ENCODE results near the gene GCC2.
"Not testable (repeated sequence)": the region's sequence is repeated elsewhere in the genome, so short reads cannot be mapped to it uniquely, and the experiment has no call there.

Gene GCC2

DNA sequence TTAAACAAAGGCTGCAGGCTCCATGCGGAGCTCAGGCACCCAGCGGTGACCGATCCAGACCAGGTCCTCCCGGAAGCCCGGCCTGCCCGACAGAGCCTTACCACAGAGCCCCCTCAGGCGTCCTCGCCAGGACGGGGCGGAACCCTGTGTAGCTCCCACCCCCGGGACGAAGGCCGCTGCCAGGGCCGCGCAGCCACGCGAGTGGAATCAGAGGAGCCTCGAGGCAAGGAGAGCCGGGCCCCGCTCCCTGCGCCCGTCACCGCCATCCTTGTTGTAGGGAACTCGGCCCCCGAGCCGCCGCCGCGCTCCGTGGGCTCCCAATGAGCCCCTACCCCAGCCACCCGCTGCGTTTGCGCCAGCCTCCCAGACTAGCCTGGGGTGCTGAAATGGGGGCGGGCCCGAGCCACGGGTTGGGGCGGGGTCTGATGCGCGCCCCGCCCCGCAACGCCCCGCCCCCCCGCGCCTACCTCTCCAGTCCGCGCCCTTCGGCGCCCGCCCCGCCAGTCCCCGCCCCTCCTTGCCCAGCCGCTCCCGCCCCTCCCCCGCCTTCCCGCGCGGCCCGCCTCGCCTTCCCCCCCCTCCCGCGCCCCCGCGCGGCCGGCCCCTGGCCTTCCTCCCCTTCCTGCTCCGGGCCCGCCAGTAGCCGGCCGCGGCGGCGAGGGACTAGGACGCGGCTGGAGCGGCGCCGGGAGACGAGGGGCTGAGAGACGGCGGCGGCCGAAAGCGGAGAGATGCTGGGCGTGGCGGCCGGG is 85.0 kb downstream of the GCC2 start, which contains the start of gene LIMS1:
LIMS1 (plus strand) TSS at position 639 of the 752 bp plus-strand sequence; CDS start at position 732, 93 bp downstream.
- DNase-seq = peak; percentile 98

DNA sequence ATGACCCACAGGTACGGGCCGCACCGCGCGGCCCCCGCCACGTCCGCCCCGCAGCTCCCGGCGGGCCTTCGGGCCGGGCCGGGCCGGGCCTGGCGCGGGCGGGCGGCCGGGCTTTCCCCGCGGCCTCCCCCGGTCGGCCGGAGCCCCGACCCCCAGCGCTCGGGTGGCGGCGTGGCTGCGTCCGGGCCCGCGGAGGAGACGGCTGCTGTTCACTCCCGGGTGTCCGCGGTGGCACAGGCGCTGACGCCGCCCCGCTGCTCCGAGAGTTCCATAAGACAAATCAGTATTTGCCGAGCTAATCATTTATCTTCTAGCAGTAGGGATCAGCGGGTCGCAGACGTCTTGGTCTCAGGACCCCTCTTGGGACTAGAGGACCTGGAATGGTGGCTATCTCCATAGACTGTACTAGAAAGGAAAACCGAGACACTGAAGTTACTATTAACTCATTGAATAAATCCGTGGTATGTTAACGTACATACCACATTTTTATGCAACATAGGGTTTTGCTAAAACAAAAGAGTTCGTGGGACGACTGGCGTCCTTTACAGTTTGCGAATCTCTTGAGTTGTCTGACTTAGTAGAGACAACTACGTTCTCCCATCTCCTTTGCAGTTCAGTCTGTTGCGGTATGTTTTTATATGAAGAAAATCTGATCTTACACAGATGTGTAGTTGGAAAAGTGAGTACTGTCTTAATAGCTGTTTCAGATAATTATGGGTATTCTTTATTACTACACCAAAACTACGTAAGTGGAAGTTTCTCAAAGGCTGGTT is 85.8 kb downstream of the GCC2 start:
- peak; percentile 82 for DNase-seq

DNA sequence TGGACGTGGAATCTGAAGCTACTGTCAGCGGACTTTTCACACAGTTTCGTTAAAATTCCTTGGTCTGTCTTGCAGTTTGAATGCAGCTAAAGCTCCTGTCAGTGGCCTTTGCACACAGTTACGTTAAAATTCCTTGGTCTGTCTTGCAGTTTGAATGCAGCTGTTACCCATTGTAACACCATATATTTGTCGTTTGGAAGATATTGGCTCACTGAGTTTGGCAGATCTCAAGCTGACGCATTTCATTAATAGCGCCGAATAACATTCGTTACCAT is 86.3 kb downstream of the GCC2 start:
- no peak for DNase-seq

DNA sequence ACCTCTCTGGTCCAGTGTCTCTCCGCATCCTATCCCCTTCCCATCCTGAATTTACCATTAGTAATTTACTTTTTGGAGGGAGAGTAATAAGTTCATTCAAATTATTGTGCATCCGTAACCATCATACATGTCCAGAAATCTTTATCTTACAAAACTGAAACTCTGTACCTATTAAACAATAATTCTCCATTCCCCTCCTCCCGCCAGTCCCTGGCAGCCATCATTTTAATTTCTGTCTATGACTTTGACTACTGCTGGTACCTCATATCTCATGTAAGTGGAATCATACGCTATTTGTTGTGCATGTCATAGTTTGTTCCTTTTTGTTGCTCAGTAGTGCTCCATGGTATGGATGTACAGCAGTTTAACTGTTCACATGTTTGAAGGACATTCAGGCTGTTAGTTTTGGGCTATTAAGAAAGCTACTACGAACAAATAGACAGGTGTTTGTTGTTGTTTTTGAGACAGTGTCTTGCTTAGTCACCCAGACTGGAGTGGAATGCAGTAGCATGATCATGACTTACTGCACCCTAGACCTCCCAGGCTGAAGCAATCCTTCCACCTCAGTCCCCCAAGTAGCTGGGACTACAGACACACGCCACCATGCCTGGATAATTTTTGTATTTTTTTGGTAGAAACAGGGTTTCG is 87.3 kb downstream of the GCC2 start:
- peak; percentile 11 for DNase-seq

DNA sequence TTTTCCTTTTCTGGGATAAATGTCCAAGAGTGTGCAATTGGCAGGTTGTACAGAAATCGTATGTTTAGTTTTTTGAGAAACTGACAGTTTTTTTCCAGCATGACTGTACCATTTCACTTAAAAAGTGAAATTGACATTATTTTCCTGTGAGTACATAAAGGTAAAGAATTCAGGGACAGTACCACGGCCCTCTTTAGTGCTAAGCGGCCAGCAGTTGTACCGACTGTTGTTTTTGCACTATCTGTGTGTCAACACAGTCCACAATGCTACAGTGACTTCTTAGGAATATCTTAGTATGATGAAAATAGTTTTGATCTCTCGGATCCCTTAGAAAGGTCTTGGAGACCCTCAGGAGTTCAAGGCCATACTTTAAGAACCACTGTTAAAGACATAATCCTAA is 87.9 kb downstream of the GCC2 start:
- DNase-seq = no peak

DNA sequence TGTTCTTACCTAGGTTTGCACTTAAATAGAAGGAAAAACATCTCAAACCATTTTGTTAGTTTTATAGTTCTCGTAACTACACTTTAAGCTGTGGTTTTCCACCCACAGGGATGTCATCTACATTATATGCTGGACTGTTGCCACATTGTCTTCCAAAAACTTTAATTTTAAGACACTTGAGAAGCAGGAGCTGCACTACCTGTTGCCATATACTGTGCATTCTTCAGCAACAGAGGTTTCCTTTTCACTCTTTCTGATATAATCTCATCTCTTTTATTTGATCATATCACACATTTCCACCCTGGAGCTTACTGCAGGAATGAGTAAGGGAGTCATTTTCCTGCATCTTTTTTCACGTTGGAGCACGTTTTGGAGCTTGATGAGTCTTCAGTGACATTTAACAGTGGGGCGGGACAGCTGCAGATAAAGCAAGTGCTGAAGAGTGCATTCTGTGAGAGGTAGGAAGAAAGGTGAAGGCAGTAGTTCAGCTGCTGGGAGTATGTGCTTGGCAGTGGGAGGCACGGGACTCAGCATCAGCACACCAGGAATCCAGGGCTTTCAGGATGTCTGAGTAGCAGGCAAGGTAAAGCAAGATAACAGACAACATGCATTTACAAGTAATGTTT is 89.1 kb downstream of the GCC2 start:
- DNase-seq = no peak

DNA sequence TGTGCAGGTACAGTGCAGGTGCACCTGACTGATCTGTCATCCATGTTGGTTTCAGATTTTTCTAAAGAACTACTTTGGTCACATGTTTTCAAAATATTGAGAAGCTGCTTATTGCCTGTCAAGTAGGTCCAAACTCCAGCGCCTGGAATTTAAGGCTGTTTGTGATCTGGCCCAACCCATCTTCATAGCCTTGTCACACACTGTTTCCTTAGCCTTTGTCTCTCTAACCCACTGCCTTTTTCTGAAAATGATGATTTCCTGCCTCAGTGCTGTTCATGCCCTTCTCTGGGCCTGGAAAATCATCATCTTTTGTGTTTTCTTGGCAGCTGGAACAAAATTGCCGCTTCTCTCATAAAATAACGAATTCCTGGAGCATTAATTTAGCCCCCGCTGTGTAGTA is 92.4 kb downstream of the GCC2 start:
- DNase-seq = no peak

DNA sequence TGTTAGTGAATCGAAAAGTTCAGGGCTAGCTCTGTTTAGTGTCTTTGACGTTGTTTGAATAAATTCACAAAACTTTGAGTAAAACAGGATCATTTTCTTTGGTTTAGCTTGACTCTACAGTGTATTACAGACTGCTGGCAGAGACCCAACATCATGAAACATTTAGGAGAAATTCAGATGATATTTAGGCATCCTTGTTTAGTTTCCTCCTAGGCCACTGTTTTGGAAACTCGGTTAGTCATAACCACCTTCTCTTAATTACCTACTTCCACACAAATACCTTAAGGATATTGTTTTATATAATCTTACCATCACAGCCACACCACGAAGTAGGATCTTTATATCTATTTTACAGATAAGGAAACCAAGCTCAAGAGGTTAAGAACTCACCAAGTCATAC is 93.1 kb downstream of the GCC2 start:
- DNase-seq = no peak

DNA sequence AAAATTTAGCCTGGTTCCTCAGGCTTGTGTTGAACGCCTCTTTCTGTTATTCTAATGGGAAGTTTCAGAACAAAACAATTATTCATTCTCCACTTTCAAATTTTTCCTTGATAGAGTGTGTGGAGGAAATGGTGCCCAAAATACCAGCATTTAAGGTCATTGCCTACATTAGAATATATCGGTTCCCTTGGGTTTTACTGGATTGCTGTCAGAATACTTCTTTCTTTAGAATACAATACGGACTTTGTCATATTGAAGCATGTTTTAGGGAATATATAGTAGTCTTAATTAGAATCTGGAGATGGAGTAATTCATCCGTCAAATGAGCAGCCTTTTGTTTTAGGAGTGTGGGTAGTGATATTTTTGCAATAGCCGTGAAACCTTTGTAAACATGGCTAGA is 98.6 kb downstream of the GCC2 start:
- no peak for DNase-seq

DNA sequence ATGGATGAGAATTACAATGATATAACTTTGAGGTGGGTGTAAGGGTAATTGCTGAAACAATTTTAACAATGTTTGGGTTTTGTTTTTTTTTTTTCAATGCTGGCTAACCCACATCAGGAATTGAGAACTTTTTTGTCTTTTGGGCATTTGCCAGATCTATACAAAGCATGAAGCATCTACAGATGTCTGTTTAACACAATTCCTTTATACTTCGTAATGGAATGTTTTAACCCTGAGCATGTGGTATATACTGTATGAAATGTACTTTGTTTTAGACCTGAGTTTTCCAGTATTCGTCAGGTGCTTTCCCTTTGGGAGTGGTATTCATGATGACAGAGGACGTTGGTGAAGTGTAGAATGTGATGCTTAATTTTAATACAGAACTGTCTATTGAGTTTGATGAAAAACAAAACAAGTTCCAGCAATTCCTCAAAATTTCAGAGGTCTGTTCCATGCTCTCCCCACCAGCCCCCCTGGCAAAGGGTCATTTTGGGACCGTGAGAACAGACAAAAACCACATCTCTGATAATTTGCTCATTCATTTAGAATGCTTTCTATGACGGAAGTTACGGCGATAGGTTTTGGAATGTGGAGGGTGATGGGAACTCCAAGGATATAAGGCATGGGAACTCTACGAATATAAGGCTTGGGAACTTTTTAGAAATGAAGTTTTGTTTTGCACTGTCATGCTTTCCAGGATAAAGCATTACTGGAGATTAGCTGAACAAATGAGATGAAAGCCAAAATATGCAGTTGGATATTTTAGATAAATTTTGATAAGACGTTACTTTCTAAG is 99.4 kb downstream of the GCC2 start:
- DNase-seq = no peak

DNA sequence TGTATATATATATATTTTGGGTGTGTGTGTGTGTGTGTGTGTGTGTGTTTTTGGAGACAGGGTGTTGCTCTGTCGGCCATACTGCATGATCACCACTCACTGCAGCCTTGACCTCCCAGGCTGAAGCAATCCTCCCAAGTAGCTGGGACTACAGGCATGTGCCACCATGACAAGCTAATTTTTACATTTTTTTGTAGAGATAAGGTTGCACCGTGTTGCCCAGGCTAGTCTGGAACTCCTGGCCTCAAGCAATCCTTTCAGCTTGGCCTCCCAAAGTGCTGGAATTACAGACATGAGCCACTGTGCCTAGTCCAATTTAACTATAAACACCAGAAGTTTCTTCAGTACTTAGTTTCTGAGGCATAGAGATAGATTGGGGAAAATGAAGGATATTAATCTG is 103.6 kb downstream of the GCC2 start:
- DNase-seq = no peak

DNA sequence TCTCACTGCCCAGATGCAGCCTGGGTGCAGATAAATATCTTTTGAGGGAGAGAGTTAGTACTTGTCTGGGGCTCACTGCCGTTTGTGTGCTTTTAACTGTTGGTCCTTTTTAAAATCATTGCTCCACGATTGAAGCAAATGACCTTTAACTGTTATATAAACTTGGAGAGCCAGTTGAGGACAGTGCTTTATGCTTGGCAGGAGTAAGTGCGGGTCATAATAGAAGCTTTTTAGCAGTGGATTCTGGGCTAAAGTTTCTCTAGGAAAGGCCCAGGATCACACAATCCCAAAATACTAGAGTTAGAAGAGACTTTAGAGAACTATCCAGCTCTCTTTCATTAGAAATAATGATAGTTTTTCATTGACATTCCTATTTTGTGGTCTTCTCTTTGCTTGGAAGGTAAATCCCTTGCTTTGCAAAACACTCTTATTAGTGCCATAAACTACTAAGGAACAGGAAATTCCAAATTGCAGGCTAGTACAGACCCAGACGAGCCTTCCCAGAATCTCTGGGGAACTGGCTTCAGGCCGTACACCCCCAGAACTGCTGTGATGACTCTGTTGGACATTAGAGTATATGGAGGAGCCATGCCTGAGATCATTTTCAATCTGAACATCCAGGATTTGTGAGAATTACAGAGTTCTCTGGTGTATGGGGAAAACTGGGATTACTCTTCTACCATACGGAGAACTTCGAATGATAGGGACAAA is 104.4 kb downstream of the GCC2 start:
- no peak for DNase-seq

DNA sequence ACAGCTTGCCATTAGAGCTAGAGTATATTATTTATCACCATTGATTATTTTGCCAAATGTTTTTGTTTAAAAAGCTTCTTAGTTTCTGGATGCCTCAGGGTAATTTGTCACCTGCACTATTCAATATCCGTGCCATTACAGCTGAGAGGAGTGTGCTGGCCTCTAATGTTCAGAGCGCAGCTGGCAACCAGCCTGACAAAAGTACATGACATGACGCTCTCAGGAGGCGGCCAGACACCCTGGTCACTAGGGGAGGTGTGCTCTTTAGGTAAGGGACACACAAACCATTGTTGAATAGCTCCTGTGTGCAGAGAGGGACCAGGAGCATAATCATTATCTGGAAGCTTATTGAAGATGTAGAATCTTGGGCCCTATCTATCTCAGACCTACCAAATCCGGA is 105.5 kb downstream of the GCC2 start:
- no peak for DNase-seq

DNA sequence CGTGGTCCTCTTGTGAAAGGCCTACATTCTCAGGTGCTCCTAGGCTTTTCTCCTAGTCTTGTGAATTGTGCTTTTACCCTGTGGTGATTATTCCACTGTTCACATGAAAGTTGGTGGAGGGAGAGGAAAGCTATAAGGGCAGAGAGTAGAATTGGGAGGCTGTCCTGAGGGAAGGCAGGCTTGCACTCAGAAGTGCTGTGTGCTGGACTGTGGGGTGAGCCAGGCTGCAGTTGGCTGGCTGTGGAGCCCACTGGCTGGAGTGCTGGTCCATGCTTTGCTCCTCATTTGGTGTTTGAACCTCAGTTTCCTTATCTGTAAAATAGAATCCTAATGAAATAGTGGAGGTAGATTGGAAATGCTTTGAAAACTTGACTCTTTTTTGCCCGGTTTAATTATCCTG is 106.6 kb downstream of the GCC2 start:
- no peak for DNase-seq

DNA sequence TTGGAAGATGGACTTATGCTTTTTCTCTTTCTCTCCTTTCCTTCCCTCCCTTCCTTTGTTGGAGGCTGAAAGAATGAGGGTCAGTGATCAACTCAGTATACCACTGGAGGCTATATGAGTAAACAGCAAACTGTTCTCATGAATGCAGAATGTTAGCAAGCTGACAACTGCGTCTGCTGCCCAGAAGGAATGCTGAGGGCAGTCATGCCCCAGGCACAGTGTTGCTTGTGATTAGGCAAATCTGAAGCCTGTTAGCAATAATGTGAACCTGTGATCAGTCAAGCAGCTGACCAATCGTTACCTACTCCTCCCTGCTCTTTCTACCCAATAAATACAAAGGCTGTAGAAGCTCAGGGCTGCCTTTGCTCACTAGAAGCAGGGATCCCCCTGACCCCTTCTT is 107.6 kb downstream of the GCC2 start:
- not testable (repeated sequence) for DNase-seq
